AG09309 (cell line): ENCODE data around the gene TBC1D4.
A peak's percentile ranks its signal among the peaks of the same experiment; 100 is the strongest.

Experiments used
- DNase-seq: peaks from one replicate; pipeline ENCODE4 v3.0.0-alpha.2; 2010; ENCODE audit warnings: low read depth
- H3K4me3 ChIP-seq: 2 replicates; pipeline ENCODE4 v1.5.1; 2011; ENCODE audit warnings: mild to moderate bottlenecking, low read depth, low read length, moderate library complexity; ENCODE audit not compliant: control insufficient read depth
- TF ChIP-seq, protein P1 (sequence below): IDR thresholded peaks from 2 replicates; pipeline ENCODE4 v1.5.1; 2011; ENCODE audit warnings: mild to moderate bottlenecking, low read depth, low read length, inconsistent platforms; ENCODE audit not compliant: insufficient read depth, control insufficient read depth; ENCODE audit errors: missing control alignments

TBC1D4 gene, protein sequence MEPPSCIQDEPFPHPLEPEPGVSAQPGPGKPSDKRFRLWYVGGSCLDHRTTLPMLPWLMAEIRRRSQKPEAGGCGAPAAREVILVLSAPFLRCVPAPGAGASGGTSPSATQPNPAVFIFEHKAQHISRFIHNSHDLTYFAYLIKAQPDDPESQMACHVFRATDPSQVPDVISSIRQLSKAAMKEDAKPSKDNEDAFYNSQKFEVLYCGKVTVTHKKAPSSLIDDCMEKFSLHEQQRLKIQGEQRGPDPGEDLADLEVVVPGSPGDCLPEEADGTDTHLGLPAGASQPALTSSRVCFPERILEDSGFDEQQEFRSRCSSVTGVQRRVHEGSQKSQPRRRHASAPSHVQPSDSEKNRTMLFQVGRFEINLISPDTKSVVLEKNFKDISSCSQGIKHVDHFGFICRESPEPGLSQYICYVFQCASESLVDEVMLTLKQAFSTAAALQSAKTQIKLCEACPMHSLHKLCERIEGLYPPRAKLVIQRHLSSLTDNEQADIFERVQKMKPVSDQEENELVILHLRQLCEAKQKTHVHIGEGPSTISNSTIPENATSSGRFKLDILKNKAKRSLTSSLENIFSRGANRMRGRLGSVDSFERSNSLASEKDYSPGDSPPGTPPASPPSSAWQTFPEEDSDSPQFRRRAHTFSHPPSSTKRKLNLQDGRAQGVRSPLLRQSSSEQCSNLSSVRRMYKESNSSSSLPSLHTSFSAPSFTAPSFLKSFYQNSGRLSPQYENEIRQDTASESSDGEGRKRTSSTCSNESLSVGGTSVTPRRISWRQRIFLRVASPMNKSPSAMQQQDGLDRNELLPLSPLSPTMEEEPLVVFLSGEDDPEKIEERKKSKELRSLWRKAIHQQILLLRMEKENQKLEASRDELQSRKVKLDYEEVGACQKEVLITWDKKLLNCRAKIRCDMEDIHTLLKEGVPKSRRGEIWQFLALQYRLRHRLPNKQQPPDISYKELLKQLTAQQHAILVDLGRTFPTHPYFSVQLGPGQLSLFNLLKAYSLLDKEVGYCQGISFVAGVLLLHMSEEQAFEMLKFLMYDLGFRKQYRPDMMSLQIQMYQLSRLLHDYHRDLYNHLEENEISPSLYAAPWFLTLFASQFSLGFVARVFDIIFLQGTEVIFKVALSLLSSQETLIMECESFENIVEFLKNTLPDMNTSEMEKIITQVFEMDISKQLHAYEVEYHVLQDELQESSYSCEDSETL (N-terminal part only)

DNA sequence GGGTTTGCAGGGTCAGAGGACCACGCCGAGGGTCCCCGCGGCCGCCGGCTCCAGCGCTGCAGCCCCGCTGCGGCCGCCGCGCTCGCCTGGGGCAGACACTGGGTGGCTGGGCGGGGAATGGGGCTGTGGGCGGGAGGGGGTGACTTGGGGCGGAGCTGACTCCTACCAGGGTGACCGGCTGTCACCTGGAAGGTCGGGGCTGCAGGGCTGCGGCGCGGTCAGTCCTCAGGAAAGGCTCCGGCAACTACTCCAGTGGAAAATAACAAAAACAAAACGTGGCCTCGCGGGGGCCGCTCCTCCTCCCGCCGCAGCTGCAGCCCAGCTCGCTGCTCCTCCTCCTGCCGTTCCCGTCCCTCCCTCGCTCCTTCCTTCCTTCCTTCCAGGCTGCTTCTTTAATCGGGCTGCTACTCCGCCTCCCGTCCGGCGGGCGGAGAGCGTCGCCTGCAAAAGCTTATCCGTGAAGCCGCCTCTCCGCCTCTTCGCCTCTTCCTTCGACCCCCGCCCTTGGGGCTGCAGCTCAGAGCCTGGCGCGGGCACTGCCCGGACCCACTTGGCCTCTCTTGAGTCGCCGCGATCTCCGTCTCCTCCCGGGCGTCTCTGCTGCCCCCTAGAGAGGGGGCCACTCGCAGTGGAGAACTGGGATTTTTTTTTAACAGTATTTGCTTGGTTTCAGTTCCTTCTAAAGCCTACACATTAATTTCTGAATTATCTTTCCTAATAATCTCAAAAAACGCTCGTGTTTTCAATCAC, at the start of gene TBC1D4:
TBC1D4 (minus strand) TSS at position 100 of the 750 bp plus-strand sequence. CDS start 402 bp downstream, outside the sequence.
- peak within 1 kb of the TSS; percentile 76 for H3K4me3 ChIP-seq
- DNase-seq: peak; percentile 62
- TF ChIP-seq, protein P1, sequence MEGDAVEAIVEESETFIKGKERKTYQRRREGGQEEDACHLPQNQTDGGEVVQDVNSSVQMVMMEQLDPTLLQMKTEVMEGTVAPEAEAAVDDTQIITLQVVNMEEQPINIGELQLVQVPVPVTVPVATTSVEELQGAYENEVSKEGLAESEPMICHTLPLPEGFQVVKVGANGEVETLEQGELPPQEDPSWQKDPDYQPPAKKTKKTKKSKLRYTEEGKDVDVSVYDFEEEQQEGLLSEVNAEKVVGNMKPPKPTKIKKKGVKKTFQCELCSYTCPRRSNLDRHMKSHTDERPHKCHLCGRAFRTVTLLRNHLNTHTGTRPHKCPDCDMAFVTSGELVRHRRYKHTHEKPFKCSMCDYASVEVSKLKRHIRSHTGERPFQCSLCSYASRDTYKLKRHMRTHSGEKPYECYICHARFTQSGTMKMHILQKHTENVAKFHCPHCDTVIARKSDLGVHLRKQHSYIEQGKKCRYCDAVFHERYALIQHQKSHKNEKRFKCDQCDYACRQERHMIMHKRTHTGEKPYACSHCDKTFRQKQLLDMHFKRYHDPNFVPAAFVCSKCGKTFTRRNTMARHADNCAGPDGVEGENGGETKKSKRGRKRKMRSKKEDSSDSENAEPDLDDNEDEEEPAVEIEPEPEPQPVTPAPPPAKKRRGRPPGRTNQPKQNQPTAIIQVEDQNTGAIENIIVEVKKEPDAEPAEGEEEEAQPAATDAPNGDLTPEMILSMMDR: peak; percentile 92

DNA sequence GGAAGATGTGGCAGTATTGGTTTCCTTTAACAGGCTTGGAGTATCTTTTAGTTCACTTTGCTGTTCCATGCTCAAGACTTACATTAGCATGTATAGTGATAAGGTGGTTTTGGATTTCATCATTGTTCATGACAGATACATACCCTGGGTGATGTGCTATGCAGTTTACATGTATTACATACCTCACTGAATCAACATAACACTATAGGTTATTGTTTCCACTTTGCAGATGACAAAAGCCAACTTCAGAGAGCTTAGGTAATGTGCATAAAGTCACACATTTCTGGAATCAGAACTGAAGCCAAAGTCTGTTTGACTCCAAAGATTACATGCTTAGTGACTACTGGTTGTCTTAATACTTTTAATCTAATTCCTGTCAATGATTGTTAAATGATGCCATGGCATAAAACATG, 48.6 kb upstream of the TBC1D4 start:
- no peak for DNase-seq
- no peak overlapping the region for H3K4me3 ChIP-seq
- TF ChIP-seq, protein P1: no peak

DNA sequence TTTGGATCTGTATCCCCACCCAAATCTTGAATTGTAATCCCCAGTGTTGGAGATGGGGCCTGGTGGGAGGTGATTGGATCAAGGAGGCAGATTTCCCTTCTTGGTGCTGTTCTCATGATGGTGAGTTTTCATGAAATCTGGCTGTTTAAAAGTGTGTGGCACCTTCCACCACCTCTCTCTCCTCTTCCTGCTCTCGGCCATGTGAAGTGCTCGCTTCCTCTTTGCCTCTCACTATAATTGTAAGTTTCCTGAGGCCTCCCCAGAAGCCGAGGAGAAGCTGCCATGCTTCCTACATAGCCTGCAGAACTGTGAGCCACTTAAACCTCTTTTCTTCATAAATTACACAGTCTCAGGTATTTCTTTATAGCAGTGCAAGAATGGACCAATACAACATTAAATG, 40.0 kb upstream of the TBC1D4 start:
- H3K4me3 ChIP-seq: no peak overlapping the region
- no peak for DNase-seq
- TF ChIP-seq, protein P1: no peak

DNA sequence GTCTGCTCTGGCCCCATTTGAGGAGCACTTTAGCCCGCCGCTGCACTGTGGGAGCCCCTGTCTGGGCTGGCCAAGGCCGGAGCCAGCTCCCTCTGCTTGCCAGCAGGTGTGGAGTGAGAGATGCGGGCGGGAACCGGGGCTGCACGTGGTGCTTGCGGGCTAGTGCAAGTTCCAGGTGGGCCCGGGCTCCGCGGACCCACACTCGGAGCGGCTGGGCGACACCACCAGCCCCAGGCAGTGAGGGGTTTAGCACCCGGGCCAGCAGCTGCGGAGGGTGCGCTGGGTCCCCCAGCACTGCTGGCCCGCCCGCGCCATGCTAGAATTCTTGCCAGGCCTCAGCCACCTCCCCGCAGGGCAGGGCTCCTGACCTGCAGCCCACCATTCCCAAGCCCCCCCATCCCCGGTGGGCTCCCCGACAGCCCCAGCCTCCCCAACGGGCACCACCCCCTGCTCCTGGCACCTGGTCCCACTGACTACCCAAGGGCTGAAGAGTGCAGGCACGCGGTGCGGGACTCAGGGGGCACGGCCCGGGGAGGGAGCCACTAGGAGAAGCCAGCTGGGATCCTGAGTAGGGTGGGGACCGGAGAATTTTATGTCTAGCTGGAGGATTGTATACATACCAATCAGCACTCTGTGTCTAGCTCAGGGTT, 36.6 kb upstream of the TBC1D4 start:
- H3K4me3 ChIP-seq: no peak overlapping the region
- DNase-seq: no peak
- TF ChIP-seq, protein P1: no peak

DNA sequence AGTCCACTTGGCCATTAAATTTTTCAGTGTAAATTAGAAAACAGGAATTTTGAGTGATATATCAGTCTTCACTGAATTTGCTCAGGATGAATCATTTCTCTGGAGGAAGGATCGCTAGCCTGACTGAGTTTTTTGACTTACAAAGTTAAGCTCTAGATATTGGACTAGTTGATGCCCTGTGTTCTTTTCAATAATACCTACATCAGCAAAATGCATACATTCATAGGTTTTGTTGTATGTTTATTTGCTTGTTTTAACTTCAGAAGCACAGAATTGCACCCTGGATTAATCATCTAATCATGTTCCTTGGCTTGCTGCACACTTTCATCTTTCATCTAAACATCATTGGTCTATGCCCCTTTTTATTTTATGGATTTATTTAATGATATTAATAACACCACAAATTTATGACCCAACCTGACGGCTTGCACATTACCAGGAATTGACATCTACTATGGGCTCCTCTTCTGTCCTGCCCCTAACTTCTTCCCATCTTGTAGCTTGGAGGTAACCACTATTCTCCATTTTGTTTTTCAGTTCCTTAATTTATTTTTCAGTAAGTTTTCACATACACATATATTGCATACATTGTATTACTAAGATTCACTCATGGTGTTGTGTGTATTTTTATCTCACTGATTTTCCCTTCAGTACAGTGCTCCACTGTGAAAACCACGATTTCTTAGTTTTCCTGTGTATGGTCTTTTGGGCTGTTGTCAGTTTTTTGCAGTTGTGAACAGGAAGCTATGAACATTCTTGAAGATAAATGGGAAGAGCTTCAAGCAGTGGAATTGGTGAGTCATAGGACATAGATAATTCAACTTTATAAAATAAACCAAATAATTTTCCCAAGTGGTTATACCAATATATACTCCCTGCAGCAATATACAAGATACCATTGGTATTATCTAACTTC, 32.4 kb upstream of the TBC1D4 start:
- peak; percentile 4 for DNase-seq
- no peak overlapping the region for H3K4me3 ChIP-seq
- TF ChIP-seq, protein P1: no peak
